ENCODE measurements around the gene INS.

DNA sequence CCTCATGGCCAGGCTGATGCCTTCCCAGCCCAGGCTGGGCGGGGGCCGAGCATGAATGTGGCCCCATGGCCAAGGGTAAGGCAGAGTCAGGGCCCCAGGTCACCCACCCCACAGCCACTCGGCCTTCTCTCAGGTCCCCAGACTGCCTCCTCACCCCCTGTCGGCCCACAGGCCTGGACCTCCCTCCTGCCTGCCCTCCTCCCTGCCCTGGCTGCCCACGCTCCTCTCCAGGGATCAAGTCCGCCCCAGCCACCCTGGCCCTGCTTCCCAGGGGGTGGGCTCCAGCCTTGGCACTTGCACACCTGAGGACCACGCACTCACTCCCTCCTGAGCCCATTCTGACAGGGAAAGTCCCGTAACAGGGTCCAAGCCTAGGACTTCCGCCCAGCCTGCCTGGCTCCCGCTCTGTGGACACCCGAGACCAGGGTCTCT, 48.4 kb upstream of the INS start:
- TF ChIP-seq CTCF (IDR thresholded peaks at IDR 0.05) (no peak), POLR2A (IDR thresholded peaks at IDR 0.05) (no peak)
